GM13976 (cell line): ENCODE measurements around the gene ZNF621.

Source experiments
- DNase-seq: peaks from one replicate; pipeline ENCODE4 v3.0.0; 2012; ENCODE audit warnings: low spot score
- in situ Hi-C: fragments of 300-500 bp; cut with MboI; formaldehyde crosslinking; loops from one replicate; pipeline ENCODE4 v1.12.0; 2022; ENCODE audit warnings: low sequenced_read_pairs, mixed read lengths, inconsistent platforms; ENCODE audit not compliant: unreplicated experiment
- TF ChIP-seq, protein P1 (sequence below): IDR thresholded peaks from 2 replicates; pipeline ENCODE4 v1.5.1; 2012; ENCODE audit warnings: borderline replicate concordance, mild to moderate bottlenecking; ENCODE audit not compliant: insufficient read depth; ENCODE audit errors: extremely low read depth, missing control alignments, control extremely low read depth

Gene ZNF621

DNA sequence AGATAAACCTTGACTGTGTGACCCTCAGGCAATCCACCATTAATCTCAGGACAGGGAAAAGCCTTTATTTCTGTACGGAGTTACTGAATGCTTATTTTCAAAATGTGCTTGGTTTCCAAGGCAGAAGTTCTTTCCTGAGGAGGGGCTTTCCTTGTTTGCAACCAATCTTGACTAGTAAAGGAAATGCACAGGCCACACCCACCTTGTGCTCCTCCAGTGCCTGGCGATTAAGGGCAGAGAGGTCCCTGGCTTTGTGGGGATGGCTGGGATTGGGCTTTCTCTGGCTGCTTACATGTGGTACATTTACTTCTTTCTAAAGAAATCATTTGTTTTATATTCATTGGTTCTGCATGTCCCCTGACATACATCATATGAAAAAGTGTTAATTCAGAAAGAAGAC, 47.8 kb downstream of the ZNF621 start:
- no peak for DNase-seq
- in situ Hi-C loops, result no loop called here
- TF ChIP-seq, protein P1, sequence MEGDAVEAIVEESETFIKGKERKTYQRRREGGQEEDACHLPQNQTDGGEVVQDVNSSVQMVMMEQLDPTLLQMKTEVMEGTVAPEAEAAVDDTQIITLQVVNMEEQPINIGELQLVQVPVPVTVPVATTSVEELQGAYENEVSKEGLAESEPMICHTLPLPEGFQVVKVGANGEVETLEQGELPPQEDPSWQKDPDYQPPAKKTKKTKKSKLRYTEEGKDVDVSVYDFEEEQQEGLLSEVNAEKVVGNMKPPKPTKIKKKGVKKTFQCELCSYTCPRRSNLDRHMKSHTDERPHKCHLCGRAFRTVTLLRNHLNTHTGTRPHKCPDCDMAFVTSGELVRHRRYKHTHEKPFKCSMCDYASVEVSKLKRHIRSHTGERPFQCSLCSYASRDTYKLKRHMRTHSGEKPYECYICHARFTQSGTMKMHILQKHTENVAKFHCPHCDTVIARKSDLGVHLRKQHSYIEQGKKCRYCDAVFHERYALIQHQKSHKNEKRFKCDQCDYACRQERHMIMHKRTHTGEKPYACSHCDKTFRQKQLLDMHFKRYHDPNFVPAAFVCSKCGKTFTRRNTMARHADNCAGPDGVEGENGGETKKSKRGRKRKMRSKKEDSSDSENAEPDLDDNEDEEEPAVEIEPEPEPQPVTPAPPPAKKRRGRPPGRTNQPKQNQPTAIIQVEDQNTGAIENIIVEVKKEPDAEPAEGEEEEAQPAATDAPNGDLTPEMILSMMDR, result no peak

- TF ChIP-seq, protein P1, result no peak
- no peak for DNase-seq
- in situ Hi-C loops, result no loop called here
Measured at GRCh38 chr3:40574050-40574449, 49.3 kb downstream of the ZNF621 start.

DNA sequence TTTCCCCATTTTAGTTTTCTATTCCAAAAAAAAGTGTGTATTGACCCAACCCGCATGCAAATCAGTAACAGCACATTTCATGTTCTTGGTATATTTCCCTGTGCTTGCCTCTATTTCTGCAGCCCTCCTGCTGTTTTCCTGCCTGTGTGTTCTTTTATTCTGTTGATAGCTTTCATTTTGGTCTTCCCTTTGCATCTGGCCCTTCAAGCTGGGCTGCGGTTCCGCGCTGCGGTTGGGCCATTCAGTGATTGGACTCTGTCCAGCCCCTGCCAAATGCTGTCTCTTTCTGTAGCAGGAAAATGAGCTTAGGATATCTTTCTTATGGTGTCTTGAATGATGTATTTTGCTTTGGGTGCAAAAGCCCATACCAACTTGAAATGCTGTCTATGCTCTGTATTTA, 49.9 kb downstream of the ZNF621 start:
- TF ChIP-seq, protein P1, result no peak
- in situ Hi-C loops, result loop anchor here (25.0 kb wide), 1 partner anchor 237 kb away; no protein-coding TSS in a partner anchor
- no peak for DNase-seq

GRCh38 chr3:40576396-40576795, 51.6 kb downstream of the ZNF621 start:
- in situ Hi-C loops, result loop anchor here (25.0 kb wide), 1 partner anchor 239 kb away; no protein-coding TSS in a partner anchor
- no peak for DNase-seq
- TF ChIP-seq, protein P1, result no peak

- in situ Hi-C loops, result loop anchor here (10.0 to 25.0 kb wide), 2 partner anchors 243 to 1304 kb away; no protein-coding TSS in a partner anchor
- TF ChIP-seq, protein P1, result peak; percentile 94
- DNase-seq, result peak; percentile 62
Measured at GRCh38 chr3:40580494-40581091, 55.8 kb downstream of the ZNF621 start.

DNA sequence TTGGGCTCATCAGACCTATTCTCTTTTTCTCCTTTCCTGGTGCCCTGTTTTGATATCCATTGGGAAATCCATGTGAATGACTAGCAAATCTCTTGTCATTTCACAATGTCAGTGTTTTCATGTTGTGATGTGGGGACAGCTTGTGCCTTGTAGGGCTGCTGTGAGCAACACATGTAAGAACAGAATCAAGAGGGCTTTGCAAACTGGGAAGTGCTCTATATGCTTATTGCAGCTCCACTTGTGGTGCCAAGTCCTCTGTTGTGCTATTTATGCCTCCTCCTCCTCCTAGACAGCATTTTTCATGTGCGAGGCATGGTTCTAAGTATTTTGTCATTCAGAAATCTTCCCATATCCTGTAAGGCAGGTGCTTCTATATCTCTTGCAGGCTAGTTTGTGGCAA, 56.4 kb downstream of the ZNF621 start:
- no peak for DNase-seq
- TF ChIP-seq, protein P1, result no peak
- in situ Hi-C loops, result loop anchor here (10.0 to 25.0 kb wide), 2 partner anchors 244 to 1304 kb away; no protein-coding TSS in a partner anchor
